PFSK-1 (cell line): ENCODE measurements around the gene GZMA.

Source experiments
- FOXP2 ChIP-seq: optimal IDR thresholded peaks from 2 replicates; pipeline ENCODE3; 2011; ENCODE audit warnings: borderline replicate concordance, control low read depth, inconsistent platforms; ENCODE audit not compliant: insufficient read depth; ENCODE audit errors: extremely low read length, extremely low read depth
- POLR2AphosphoS5 ChIP-seq: IDR thresholded peaks from 2 replicates; pipeline ENCODE4 v1.6.1; 2012; ENCODE audit warnings: low read depth, mild to moderate bottlenecking, control low read depth, low read length, moderate library complexity
- SIN3A ChIP-seq: IDR thresholded peaks from 2 replicates; pipeline ENCODE4 v1.6.1; 2012; ENCODE audit warnings: mild to moderate bottlenecking, low read length, moderate library complexity, borderline replicate concordance; ENCODE audit not compliant: insufficient read depth
- TAF1 ChIP-seq: IDR thresholded peaks from 2 replicates; pipeline ENCODE4 v1.6.1; 2012; ENCODE audit warnings: low read length, control low read depth, borderline replicate concordance; ENCODE audit not compliant: insufficient read depth
- TF ChIP-seq, protein P1 (sequence below), 2 experiments: IDR thresholded peaks; 2 replicates each; pipeline versions ENCODE4 v1.6.1 to v1.8.0; 2011 to 2012; ENCODE audit warnings: low read depth in 2 of 2, low read length in 2 of 2, control low read depth in 1 of 2, inconsistent platforms in 1 of 2, mild to moderate bottlenecking in 1 of 2, moderate library complexity in 1 of 2; ENCODE audit not compliant: insufficient read depth in 1 of 2

The GZMA gene

DNA sequence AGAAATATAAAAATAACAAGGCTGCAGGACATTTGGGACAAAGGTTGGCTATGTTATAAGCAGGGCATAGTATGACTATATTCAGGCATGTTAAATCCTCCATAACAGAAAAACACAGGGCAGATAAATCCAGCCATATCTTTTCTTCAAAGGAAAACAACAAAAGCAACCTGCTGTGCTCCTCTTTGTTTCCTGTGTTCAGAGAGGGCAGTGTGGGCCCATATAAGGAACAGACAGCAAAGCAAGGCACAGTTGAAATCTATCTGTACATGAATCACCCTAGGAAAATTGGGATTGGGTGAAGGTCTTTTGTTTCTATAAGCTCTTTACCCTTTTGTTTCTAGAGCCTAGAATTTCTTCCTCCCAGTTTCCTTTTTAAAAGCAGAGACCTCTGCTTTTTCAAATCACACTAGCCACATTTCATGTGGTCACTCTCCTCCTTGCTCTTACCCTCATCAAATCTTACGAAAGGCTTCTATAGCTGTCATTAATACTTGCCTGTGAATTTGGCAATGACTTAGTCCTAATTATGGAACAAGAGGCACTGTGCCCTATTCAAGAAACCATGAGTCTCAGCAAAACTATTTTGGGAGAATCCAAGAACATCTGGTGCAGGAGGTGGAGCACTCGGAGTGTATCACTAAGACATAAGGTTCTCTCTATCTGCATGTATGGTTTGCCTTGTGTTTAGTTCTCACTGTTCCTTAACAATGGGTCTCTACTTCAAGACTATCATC lies 1.8 kb downstream of the GZMA start:
- TF ChIP-seq TAF1: no peak
- no peak for TF ChIP-seq POLR2AphosphoS5
- no peak for TF ChIP-seq SIN3A
- TF ChIP-seq, protein P1, sequence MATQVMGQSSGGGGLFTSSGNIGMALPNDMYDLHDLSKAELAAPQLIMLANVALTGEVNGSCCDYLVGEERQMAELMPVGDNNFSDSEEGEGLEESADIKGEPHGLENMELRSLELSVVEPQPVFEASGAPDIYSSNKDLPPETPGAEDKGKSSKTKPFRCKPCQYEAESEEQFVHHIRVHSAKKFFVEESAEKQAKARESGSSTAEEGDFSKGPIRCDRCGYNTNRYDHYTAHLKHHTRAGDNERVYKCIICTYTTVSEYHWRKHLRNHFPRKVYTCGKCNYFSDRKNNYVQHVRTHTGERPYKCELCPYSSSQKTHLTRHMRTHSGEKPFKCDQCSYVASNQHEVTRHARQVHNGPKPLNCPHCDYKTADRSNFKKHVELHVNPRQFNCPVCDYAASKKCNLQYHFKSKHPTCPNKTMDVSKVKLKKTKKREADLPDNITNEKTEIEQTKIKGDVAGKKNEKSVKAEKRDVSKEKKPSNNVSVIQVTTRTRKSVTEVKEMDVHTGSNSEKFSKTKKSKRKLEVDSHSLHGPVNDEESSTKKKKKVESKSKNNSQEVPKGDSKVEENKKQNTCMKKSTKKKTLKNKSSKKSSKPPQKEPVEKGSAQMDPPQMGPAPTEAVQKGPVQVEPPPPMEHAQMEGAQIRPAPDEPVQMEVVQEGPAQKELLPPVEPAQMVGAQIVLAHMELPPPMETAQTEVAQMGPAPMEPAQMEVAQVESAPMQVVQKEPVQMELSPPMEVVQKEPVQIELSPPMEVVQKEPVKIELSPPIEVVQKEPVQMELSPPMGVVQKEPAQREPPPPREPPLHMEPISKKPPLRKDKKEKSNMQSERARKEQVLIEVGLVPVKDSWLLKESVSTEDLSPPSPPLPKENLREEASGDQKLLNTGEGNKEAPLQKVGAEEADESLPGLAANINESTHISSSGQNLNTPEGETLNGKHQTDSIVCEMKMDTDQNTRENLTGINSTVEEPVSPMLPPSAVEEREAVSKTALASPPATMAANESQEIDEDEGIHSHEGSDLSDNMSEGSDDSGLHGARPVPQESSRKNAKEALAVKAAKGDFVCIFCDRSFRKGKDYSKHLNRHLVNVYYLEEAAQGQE (IDR thresholded peaks at IDR 0.05; ENCODE audit: insufficient read depth in 1 of 2, low read depth in 2 of 2, low read length in 2 of 2): no peak
- no peak for TF ChIP-seq FOXP2

DNA sequence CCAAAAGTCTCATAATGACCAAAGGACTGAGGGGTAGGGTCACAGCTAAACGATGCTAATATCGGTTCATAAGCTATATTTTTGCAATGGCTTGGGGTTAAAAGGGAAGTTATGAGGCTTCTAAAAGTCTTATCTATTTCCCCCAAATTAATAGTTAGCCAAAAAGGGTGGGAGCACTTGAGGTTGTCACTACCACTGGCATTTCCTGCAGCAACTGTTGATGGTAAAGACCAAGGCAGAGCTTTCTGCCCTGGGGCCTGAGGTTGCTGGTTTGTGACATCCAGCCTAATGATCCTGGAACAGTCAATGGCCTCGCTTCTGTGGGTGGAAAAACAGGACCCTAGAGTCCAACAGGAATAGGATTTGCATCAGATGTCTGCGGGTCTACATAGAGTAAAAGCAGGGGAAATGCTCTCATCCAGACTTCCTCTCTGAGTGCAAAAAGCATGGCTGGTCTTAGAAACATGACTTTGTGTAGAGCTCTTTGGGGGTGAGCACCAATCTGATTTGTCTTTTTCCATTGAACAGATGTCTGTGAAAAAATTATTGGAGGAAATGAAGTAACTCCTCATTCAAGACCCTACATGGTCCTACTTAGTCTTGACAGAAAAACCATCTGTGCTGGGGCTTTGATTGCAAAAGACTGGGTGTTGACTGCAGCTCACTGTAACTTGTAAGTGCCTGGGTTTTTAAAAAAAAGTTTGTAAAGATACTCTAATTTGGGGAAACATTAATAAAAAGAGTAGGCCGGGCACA lies 2.7 kb downstream of the GZMA start:
- TF ChIP-seq, protein P1 (IDR thresholded peaks at IDR 0.05; ENCODE audit: insufficient read depth in 1 of 2, low read depth in 2 of 2, low read length in 2 of 2): no peak
- no peak for TF ChIP-seq SIN3A
- TF ChIP-seq TAF1: no peak
- no peak for TF ChIP-seq POLR2AphosphoS5
- no peak for TF ChIP-seq FOXP2

DNA sequence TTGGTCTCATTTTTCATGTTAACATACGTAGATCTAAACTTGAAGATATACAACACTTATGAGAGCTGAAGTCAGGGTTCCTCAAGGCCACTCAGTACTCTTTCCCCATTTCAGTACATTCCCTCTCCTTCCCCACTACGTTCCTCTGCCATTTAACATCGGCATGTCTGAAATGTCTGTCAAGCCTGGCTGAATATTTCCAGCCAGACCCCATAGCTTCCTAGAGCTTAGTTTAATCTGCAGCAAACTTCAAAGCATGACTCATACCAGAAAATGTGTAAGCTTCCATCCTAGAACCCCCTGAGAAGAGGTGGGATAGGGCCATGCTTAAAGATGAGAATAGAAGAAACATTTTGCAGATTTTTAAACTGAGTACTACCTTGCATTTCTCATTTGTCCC lies 6.2 kb downstream of the GZMA start:
- TF ChIP-seq, protein P1 (IDR thresholded peaks at IDR 0.05; ENCODE audit: insufficient read depth in 1 of 2, low read depth in 2 of 2, low read length in 2 of 2): no peak
- TF ChIP-seq TAF1: no peak
- no peak for TF ChIP-seq FOXP2
- no peak for TF ChIP-seq SIN3A
- TF ChIP-seq POLR2AphosphoS5: no peak

DNA sequence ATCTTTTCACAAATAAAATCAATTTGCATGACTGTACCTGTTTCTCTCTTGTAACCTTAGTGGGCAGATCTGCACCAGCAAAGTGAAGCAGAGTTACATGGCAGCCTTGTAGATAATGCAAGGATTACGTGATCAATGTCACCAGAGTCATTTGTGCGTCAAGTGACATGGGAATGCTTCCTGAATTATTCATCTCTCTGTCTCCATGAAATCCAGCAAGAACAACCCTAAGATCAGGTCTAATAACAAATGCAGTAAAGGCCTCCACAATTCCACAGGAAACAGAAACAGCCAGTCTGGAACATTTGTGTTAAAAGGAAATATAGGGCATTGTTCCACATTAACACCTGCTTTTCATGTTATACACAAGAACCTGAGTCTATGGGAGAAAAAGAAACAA lies 7.8 kb downstream of the GZMA start:
- TF ChIP-seq SIN3A (no peak), POLR2AphosphoS5 (no peak), TAF1 (no peak), FOXP2 (no peak)
- TF ChIP-seq, protein P1 (IDR thresholded peaks at IDR 0.05; ENCODE audit: insufficient read depth in 1 of 2, low read depth in 2 of 2, low read length in 2 of 2): no peak

DNA sequence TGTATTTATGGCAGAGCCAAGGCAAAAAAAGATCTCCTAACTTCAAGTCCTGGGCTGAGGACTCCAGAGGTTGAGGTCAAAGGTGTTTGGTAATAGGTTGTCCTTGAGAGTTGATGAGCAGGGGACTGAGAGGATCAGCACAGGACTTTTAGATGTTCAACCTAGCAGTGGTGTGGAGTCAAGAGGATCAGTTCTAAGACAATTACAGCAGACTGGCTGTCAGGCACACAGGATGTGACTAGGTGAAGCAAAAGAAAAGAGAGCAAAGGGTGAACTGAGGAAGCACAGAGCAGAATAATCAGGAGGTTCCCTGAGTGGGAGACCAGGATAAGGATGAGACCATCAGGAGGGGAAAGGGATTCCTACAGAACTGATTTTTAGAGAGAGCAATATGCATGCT lies 10.9 kb downstream of the GZMA start:
- TF ChIP-seq FOXP2 (no peak), SIN3A (no peak), POLR2AphosphoS5 (no peak), TAF1 (no peak)
- TF ChIP-seq, protein P1 (IDR thresholded peaks at IDR 0.05; ENCODE audit: insufficient read depth in 1 of 2, low read depth in 2 of 2, low read length in 2 of 2): no peak
